ENCODE results near the gene PLCL1. TPM values are rescaled to one million over a fixed set of nuclear protein-coding genes. Genes with fewer than 3 reads are reported as not detected.

Gene PLCL1
- polyA plus RNA-seq, 3 donors: 0.69 to 1.4 (median 0.79) TPM

DNA sequence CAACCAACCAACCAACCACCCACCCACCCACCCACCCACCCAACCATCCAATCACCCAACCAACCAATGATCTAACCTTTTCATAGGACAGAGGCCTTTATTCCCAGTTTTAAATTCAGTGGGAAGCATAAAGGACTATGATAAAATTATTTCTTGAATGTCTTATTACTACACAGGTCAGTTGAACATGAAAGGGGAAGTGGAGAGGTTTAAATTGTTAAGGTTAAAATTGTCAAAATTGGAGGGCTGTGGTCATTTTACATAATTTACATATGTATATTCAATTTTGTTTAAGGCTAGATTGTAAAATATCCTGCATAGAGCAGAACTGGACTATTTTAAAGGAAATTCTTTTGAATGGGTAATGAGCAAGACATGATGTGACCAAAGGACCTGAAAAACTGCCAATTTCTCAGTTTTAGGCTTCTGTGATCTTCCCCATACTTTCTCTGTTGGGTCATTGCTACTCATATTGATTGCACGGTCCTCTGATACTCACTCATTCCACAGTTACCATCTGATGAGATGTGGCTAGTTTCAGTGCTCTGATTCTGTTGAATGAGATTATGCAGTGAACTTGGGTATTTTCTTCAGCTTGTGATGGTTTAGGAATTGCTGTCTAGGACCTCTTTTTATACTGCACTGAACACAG is 127.4 kb downstream of the PLCL1 start:
- H3K27me3 Mint-ChIP-seq (ENCODE audit: low read depth in 3 of 3): peaks cover 0 to 1% (median 0%) of the 10 kb centered on the region in 3 donors
- H3K4me2 ChIP-seq (replicated peaks; ENCODE audit: extremely low read depth, low read length, poor library complexity, severe bottlenecking): no peak overlapping the region
- no peaks in the 10 kb centered on the region for H3K36me3 Mint-ChIP-seq
- H3K9me3 ChIP-seq (replicated peaks in 1 of 2; ENCODE audit: control insufficient read depth in 1 of 2, insufficient read depth in 1 of 2, low read length in 2 of 2): no peaks in the 10 kb centered on the region
- H3K36me3 ChIP-seq (replicated peaks in 1 of 2; ENCODE audit: control insufficient read depth in 1 of 2, insufficient read depth in 2 of 2, low read length in 2 of 2): no peaks in the 10 kb centered on the region
- H3K4me1 Mint-ChIP-seq: peaks cover 6% of the 10 kb centered on the region
- no CpG with 5 or more reads among the region's 1 CpG for WGBS (ENCODE audit: insufficient coverage)
- H3K4me1 ChIP-seq (ENCODE audit: control insufficient read depth in 1 of 2, insufficient read depth in 2 of 2, low read length in 2 of 2): no peaks in the 10 kb centered on the region
- no peak for DNase-seq
- no peak overlapping the region for H3K4me3 Mint-ChIP-seq
- no peak overlapping the region for H3K27ac ChIP-seq (ENCODE audit: low read depth in 1 of 2, low read length in 2 of 2)
- no peak overlapping the region for H2AFZ ChIP-seq (ENCODE audit: insufficient read depth, low read depth, low read length, poor library complexity, severe bottlenecking)
- intact Hi-C loops (cut with micrococcal nuclease): no loop called here
- H3K9ac ChIP-seq (ENCODE audit: insufficient read depth, low read length, poor library complexity, severe bottlenecking): no peak overlapping the region
- H3K27ac Mint-ChIP-seq: no peak overlapping the region
- H4K20me1 ChIP-seq (ENCODE audit: insufficient read depth, low read length): no peaks in the 10 kb centered on the region
- H3K4me3 ChIP-seq (replicated peaks in 1 of 3; ENCODE audit: low read depth in 2 of 3, low read length in 3 of 3): no peak overlapping the region
- TF ChIP-seq, protein P1, sequence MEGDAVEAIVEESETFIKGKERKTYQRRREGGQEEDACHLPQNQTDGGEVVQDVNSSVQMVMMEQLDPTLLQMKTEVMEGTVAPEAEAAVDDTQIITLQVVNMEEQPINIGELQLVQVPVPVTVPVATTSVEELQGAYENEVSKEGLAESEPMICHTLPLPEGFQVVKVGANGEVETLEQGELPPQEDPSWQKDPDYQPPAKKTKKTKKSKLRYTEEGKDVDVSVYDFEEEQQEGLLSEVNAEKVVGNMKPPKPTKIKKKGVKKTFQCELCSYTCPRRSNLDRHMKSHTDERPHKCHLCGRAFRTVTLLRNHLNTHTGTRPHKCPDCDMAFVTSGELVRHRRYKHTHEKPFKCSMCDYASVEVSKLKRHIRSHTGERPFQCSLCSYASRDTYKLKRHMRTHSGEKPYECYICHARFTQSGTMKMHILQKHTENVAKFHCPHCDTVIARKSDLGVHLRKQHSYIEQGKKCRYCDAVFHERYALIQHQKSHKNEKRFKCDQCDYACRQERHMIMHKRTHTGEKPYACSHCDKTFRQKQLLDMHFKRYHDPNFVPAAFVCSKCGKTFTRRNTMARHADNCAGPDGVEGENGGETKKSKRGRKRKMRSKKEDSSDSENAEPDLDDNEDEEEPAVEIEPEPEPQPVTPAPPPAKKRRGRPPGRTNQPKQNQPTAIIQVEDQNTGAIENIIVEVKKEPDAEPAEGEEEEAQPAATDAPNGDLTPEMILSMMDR (IDR thresholded peaks at IDR 0.05): no peak
- H3K9me3 Mint-ChIP-seq: no peaks in the 10 kb centered on the region
- H3K27me3 ChIP-seq (ENCODE audit: control insufficient read depth in 2 of 2, insufficient read depth in 2 of 2, low read length in 2 of 2): no peaks in the 10 kb centered on the region
- H3K79me2 ChIP-seq (ENCODE audit: insufficient read depth, low read length): no peaks in the 10 kb centered on the region

DNA sequence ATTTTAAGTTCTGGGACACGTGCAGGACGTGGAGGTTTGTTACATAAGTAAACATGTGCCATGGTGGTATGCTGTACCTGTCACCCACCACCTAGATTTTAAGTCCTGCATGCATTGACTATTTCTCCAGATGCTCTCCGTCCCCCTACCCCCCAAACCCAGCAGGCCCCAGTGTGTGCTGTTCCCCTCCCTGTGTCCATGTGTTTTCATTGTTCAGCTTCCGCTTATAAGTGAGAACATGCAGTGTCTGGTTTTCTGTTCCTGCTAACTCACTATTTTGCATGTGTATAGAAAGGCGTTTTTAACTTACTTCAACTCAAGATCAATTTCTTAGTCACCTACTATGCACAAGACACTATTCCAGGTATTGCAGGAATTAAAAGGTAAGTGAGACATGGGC is 128.0 kb downstream of the PLCL1 start:
- no peak overlapping the region for H3K4me2 ChIP-seq (replicated peaks; ENCODE audit: extremely low read depth, low read length, poor library complexity, severe bottlenecking)
- H3K9ac ChIP-seq (ENCODE audit: insufficient read depth, low read length, poor library complexity, severe bottlenecking): no peak overlapping the region
- H2AFZ ChIP-seq (ENCODE audit: insufficient read depth, low read depth, low read length, poor library complexity, severe bottlenecking): no peak overlapping the region
- no peaks in the 10 kb centered on the region for H3K36me3 Mint-ChIP-seq
- no peaks in the 10 kb centered on the region for H3K36me3 ChIP-seq (replicated peaks in 1 of 2; ENCODE audit: control insufficient read depth in 1 of 2, insufficient read depth in 2 of 2, low read length in 2 of 2)
- TF ChIP-seq, protein P1 (IDR thresholded peaks at IDR 0.05): no peak
- no peaks in the 10 kb centered on the region for H3K79me2 ChIP-seq (ENCODE audit: insufficient read depth, low read length)
- H3K4me1 Mint-ChIP-seq: peaks cover 4% of the 10 kb centered on the region
- no peak overlapping the region for H3K4me3 Mint-ChIP-seq
- H4K20me1 ChIP-seq (ENCODE audit: insufficient read depth, low read length): no peaks in the 10 kb centered on the region
- no peak for DNase-seq
- peaks cover 0 to 1% (median 0%) of the 10 kb centered on the region in 3 donors for H3K27me3 Mint-ChIP-seq (ENCODE audit: low read depth in 3 of 3)
- H3K4me1 ChIP-seq (ENCODE audit: control insufficient read depth in 1 of 2, insufficient read depth in 2 of 2, low read length in 2 of 2): no peaks in the 10 kb centered on the region
- H3K9me3 Mint-ChIP-seq: no peaks in the 10 kb centered on the region
- no peak overlapping the region for H3K27ac ChIP-seq (ENCODE audit: low read depth in 1 of 2, low read length in 2 of 2)
- no peak overlapping the region for H3K4me3 ChIP-seq (replicated peaks in 1 of 3; ENCODE audit: low read depth in 2 of 3, low read length in 3 of 3)
- H3K9me3 ChIP-seq (replicated peaks in 1 of 2; ENCODE audit: control insufficient read depth in 1 of 2, insufficient read depth in 1 of 2, low read length in 2 of 2): no peaks in the 10 kb centered on the region
- H3K27me3 ChIP-seq (ENCODE audit: control insufficient read depth in 2 of 2, insufficient read depth in 2 of 2, low read length in 2 of 2): no peaks in the 10 kb centered on the region
- no CpG with 5 or more reads among the region's 5 CpGs for WGBS (ENCODE audit: insufficient coverage)
- H3K27ac Mint-ChIP-seq: no peak overlapping the region
- intact Hi-C loops (cut with micrococcal nuclease): no loop called here

Measured in CD14-positive monocyte (primary cell).